DOHH2 (cell line): ENCODE results near the gene EOLA2.
"Not testable (repeated sequence)": the region's sequence is repeated elsewhere in the genome, so short reads cannot be mapped to it uniquely, and the experiment has no call there.

ENCODE experiments used
- H3F3A ChIP-seq: fragments of 200-600 bp; sonication (generic), shearing (Covaris generic); 2 replicates; pipeline ENCODE4 v1.6.0; 2016; ENCODE audit warnings: antibody characterized with exemption, mild to moderate bottlenecking; ENCODE audit not compliant: control insufficient read depth, insufficient read depth
- H3K27ac ChIP-seq: fragments of 200-600 bp; sonication (generic); 2 replicates; pipeline ENCODE4 v1.5.1; 2014; ENCODE audit warnings: low read depth, mild to moderate bottlenecking, low read length, moderate library complexity
- H3K27me3 ChIP-seq: fragments of 200-600 bp; sonication (generic); 2 replicates; pipeline ENCODE4 v1.6.1; 2014; ENCODE audit warnings: mild to moderate bottlenecking, low read length, mixed read lengths; ENCODE audit not compliant: control insufficient read depth
- H3K36me3 ChIP-seq: fragments of 200-600 bp; sonication (generic); 2 replicates; pipeline ENCODE4 v1.6.1; 2014; ENCODE audit warnings: mild to moderate bottlenecking, low read length, moderate library complexity, mixed read lengths; ENCODE audit not compliant: control insufficient read depth
- H3K4me1 ChIP-seq: fragments of 200-600 bp; sonication (generic); 2 replicates; pipeline ENCODE4 v1.6.1; 2014; ENCODE audit warnings: mild to moderate bottlenecking, low read length, mixed read lengths; ENCODE audit not compliant: control insufficient read depth
- H3K4me2 ChIP-seq: fragments of 200-600 bp; sonication (generic); 2 replicates; pipeline ENCODE4 v1.6.0; 2014; ENCODE audit warnings: mild to moderate bottlenecking, low read length, moderate library complexity
- H3K4me3 ChIP-seq: fragments of 200-600 bp; sonication (generic); 2 replicates; pipeline ENCODE4 v1.5.1; 2014; ENCODE audit warnings: mild to moderate bottlenecking, low read length, mixed read lengths
- H3K79me2 ChIP-seq: fragments of 200-600 bp; sonication (generic); 2 replicates; pipeline ENCODE4 v1.6.1; 2014; ENCODE audit warnings: mild to moderate bottlenecking, low read length, mixed read lengths; ENCODE audit not compliant: control insufficient read depth
- H3K9me2 ChIP-seq: fragments of 200-600 bp; sonication (generic); replicated peaks from 2 replicates; pipeline ENCODE4 v1.6.1; 2014; ENCODE audit warnings: mild to moderate bottlenecking, low read length, mixed read lengths; ENCODE audit not compliant: control insufficient read depth
- H3K9me3 ChIP-seq: fragments of 200-600 bp; sonication (generic); 2 replicates; pipeline ENCODE4 v1.6.1; 2014; ENCODE audit warnings: antibody characterized with exemption, low read length, mixed read lengths; ENCODE audit not compliant: control insufficient read depth, insufficient read depth
- H4K20me1 ChIP-seq: fragments of 200-600 bp; sonication (generic); 2 replicates; pipeline ENCODE4 v1.6.0; 2014; ENCODE audit warnings: low read depth, mild to moderate bottlenecking, antibody characterized with exemption, low read length, moderate library complexity; ENCODE audit not compliant: control insufficient read depth, insufficient read depth
- CTCF ChIP-seq: fragments of 200-600 bp; sonication (generic); IDR thresholded peaks from one replicate; pipeline ENCODE4 v1.5.1; 2014; ENCODE audit warnings: antibody characterized with exemption, mild to moderate bottlenecking, low read depth, low read length; ENCODE audit not compliant: poor library complexity, severe bottlenecking
- EZH2phosphoT487 ChIP-seq: fragments of 200-600 bp; sonication (generic); IDR thresholded peaks from 2 replicates; pipeline ENCODE4 v1.6.1; 2017; ENCODE audit warnings: borderline replicate concordance, mild to moderate bottlenecking, antibody characterized with exemption, low read length, moderate library complexity, mixed read lengths

EOLA2 gene

GRCh38 chrX:149908308-149908707 lies 30.0 kb downstream of the EOLA2 start:
- no peaks in the 10 kb centered on the region for H3F3A ChIP-seq
- H3K36me3 ChIP-seq: no peaks in the 10 kb centered on the region
- H3K9me2 ChIP-seq: no peaks in the 10 kb centered on the region
- no peaks in the 10 kb centered on the region for H3K79me2 ChIP-seq
- H3K27ac ChIP-seq: no peak overlapping the region
- H3K4me3 ChIP-seq: no peak overlapping the region
- TF ChIP-seq EZH2phosphoT487 (no peak), CTCF (no peak)
- no peaks in the 10 kb centered on the region for H4K20me1 ChIP-seq
- no peaks in the 10 kb centered on the region for H3K9me3 ChIP-seq
- no peaks in the 10 kb centered on the region for H3K27me3 ChIP-seq
- H3K4me2 ChIP-seq: no peak overlapping the region
- H3K4me1 ChIP-seq: no peaks in the 10 kb centered on the region

- no peaks in the 10 kb centered on the region for H3K9me2 ChIP-seq
- no peak overlapping the region for H3K27ac ChIP-seq
- H3K27me3 ChIP-seq: no peaks in the 10 kb centered on the region
- H3K4me2 ChIP-seq: no peak overlapping the region
- no peaks in the 10 kb centered on the region for H3K4me1 ChIP-seq
- no peaks in the 10 kb centered on the region for H3F3A ChIP-seq
- H4K20me1 ChIP-seq: no peaks in the 10 kb centered on the region
- no peaks in the 10 kb centered on the region for H3K9me3 ChIP-seq
- no peak overlapping the region for H3K4me3 ChIP-seq
- no peaks in the 10 kb centered on the region for H3K36me3 ChIP-seq
- no peaks in the 10 kb centered on the region for H3K79me2 ChIP-seq
- no peak for TF ChIP-seq EZH2phosphoT487
- TF ChIP-seq CTCF: no peak
These were observed 34.2 kb downstream of the EOLA2 start for GRCh38 chrX:149903889-149904748.

GRCh38 chrX:149898554-149898953 lies 39.7 kb downstream of the EOLA2 start:
- H3K9me3 ChIP-seq: no peaks in the 10 kb centered on the region
- H3F3A ChIP-seq: no peaks in the 10 kb centered on the region
- no peak for TF ChIP-seq EZH2phosphoT487
- no peak overlapping the region for H3K4me2 ChIP-seq
- no peaks in the 10 kb centered on the region for H3K4me1 ChIP-seq
- no peaks in the 10 kb centered on the region for H3K36me3 ChIP-seq
- H3K27ac ChIP-seq: no peak overlapping the region
- H3K9me2 ChIP-seq: no peaks in the 10 kb centered on the region
- H3K4me3 ChIP-seq: no peak overlapping the region
- H3K79me2 ChIP-seq: no peaks in the 10 kb centered on the region
- no peaks in the 10 kb centered on the region for H3K27me3 ChIP-seq
- no peaks in the 10 kb centered on the region for H4K20me1 ChIP-seq

GRCh38 chrX:149890828-149891227 lies 47.5 kb downstream of the EOLA2 start:
- H3K27me3 ChIP-seq, H3K4me2 ChIP-seq, H3K4me3 ChIP-seq, H3F3A ChIP-seq, H4K20me1 ChIP-seq, H3K9me3 ChIP-seq, H3K79me2 ChIP-seq, H3K9me2 ChIP-seq, H3K36me3 ChIP-seq, H3K27ac ChIP-seq, H3K4me1 ChIP-seq: not testable (repeated sequence)
